Bronchial epithelial cell (primary cell): ENCODE measurements around the gene RHOBTB1. TPM values are rescaled to one million over a fixed set of nuclear protein-coding genes. Genes with fewer than 3 reads are reported as not detected.

ENCODE experiments used
- DNase-seq: peaks from one replicate; pipeline ENCODE4 v3.0.0-alpha.2; 2010; ENCODE audit warnings: low read depth
- FAIRE-seq: peaks from 2 replicates; lab custom pipeline; 2011; peaks lifted over from hg19 to GRCh38; lab: Jason Lieb, UNC
- H3K27me3 ChIP-seq: 2 replicates; pipeline ENCODE4 v1.5.1; 2011; ENCODE audit warnings: low read length; ENCODE audit not compliant: control insufficient read depth, insufficient read depth
- H3K36me3 ChIP-seq: 2 replicates; pipeline ENCODE4 v1.5.1; 2011; ENCODE audit warnings: low read length; ENCODE audit not compliant: control insufficient read depth, insufficient read depth
- H3K4me3 ChIP-seq: 2 replicates; pipeline ENCODE4 v1.5.1; 2011; ENCODE audit warnings: mild to moderate bottlenecking, low read depth, low read length, control low read depth
- CTCF ChIP-seq: IDR thresholded peaks from 2 replicates; pipeline ENCODE4 v1.5.1; 2011; ENCODE audit warnings: mild to moderate bottlenecking, moderate library complexity, low read length, control low read depth, inconsistent platforms; ENCODE audit not compliant: insufficient read depth, severe bottlenecking
- total RNA-seq: library from RNA; depleted of rRNA; stranded (reverse); fragments of >200 nt; gene quantifications from 2 replicates; pipeline ENCODE4 v1.2.1, GENCODE V29; 2014

RHOBTB1 gene
- total RNA-seq, 1 donor from 2014 or later, result 6.3 TPM

DNA sequence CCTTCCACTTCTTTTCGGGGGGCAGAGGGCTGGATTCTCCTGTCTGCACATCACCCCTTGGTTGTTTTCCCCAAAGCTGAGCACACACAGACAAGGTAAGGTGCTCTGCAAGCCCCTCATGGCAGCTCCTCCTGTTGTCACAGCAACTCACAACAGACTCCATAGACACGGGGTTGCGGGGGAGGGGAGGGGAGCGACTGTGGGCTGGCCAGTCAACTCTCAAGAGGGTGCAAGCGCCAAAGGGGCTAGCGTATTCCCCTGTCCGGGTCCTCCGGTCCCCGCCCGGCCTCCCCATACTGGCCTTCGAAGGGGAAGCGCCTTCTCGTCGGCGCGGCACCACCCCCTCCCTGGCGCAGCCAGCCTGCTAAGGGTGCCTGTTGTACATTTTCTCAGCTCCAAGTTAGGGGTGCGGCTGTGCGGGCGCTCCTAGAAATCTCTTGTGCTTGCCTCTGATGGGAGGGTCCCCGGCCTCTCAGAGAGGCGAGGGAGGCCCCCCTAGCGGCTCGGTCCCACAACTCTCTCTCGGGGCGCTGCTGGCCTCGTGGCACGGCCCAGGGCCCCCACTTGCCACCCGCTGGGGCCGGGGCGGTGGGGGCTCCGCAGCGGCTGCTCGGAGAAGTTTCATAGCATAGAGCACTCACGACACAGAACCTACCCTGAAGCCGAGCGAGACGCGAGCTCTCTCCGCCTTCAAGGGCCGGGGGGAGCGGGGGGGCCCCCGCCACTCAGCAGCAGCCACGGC, 498 bp downstream of the RHOBTB1 start:
- DNase-seq, result peak; percentile 35
- no peak for TF ChIP-seq CTCF

DNA sequence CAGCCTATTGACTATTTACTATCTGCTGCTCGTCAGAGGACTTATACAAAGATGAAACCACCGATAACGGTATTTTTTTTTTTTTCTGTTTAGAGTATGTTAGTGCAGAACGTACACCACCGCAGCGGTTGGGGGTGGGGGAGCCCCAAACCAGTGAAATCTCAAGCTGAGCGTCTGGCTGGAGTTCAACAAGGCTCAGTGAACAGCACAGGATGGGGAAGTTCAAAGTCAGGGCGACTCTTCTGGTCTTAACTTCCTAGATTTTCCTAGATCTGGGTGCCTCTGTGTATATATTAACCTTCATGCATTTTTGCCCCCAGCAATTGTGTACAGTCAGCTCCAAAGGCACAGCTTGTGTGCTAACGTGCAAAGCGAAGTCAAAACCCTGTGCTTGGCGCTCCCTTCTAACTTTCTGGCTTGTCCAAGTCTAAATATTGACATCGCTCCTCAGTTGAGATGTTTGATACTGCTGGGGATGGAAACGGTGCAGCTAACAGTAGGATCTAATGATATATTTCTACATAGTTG, 1.1 kb downstream of the RHOBTB1 start:
- Histone ChIP-seq H3K4me3 (peak overlapping the region; percentile 60), H3K27me3 (no peaks in the 10 kb centered on the region), H3K36me3 (no peaks in the 10 kb centered on the region)
- DNase-seq (peak; percentile 14), FAIRE-seq (no peak)
- no peak for TF ChIP-seq CTCF

More for the DNA sequence above, 498 bp downstream of the RHOBTB1 start:
- H3K36me3 ChIP-seq, result no peaks in the 10 kb centered on the region
- no peaks in the 10 kb centered on the region for H3K27me3 ChIP-seq
- FAIRE-seq, result no peak
- peak overlapping the region; percentile 60 for H3K4me3 ChIP-seq

GRCh38 chr10:60942134-60942787, 1.7 kb downstream of the RHOBTB1 start:
- no peak for DNase-seq
- H3K4me3 ChIP-seq, result no peak overlapping the region
- H3K27me3 ChIP-seq, result no peaks in the 10 kb centered on the region
- FAIRE-seq, result no peak
- TF ChIP-seq CTCF, result no peak
- no peaks in the 10 kb centered on the region for H3K36me3 ChIP-seq

DNA sequence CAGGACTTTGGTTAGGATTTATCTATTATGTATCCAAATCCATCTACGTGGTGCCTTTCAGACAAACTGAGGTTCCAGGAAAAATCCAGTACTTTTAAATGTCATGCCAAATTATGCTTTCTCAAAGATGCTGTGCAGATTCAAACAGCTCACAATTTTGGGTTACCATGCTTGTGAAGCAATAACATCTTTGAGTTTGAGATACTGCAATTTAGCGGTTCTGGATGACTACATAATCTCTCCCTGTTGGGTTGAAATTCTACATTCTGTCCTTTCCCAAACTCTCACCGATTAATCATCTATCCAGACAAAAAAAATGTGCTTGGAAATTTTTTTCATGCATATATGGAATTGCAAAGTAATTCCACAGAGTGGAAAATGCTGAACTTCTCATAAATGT, 3.5 kb downstream of the RHOBTB1 start:
- DNase-seq (no peak), FAIRE-seq (no peak)
- Histone ChIP-seq H3K4me3 (no peak overlapping the region), H3K36me3 (no peaks in the 10 kb centered on the region), H3K27me3 (no peaks in the 10 kb centered on the region)
- no peak for TF ChIP-seq CTCF

- no peak for TF ChIP-seq CTCF
- DNase-seq (peak; percentile 46), FAIRE-seq (no peak)
- no peaks in the 10 kb centered on the region for H3K36me3 ChIP-seq
- no peak overlapping the region for H3K4me3 ChIP-seq
- H3K27me3 ChIP-seq, result no peaks in the 10 kb centered on the region
Measured at GRCh38 chr10:60937784-60938654, 6.0 kb downstream of the RHOBTB1 start.
